ENCODE data around the gene CEACAM5. TPM values are rescaled to one million over a fixed set of nuclear protein-coding genes. Genes with fewer than 3 reads are reported as not detected.
A peak's percentile ranks its signal among the peaks of the same experiment; 100 is the strongest.
"Not testable (repeated sequence)": the region's sequence is repeated elsewhere in the genome, so short reads cannot be mapped to it uniquely, and the experiment has no call there.

The CEACAM5 gene
- total RNA-seq, 1 donor from 2014 or later = not detected

GRCh38 chr19:41745756-41746155, 37.3 kb downstream of the CEACAM5 start:
- TF ChIP-seq, protein P1, sequence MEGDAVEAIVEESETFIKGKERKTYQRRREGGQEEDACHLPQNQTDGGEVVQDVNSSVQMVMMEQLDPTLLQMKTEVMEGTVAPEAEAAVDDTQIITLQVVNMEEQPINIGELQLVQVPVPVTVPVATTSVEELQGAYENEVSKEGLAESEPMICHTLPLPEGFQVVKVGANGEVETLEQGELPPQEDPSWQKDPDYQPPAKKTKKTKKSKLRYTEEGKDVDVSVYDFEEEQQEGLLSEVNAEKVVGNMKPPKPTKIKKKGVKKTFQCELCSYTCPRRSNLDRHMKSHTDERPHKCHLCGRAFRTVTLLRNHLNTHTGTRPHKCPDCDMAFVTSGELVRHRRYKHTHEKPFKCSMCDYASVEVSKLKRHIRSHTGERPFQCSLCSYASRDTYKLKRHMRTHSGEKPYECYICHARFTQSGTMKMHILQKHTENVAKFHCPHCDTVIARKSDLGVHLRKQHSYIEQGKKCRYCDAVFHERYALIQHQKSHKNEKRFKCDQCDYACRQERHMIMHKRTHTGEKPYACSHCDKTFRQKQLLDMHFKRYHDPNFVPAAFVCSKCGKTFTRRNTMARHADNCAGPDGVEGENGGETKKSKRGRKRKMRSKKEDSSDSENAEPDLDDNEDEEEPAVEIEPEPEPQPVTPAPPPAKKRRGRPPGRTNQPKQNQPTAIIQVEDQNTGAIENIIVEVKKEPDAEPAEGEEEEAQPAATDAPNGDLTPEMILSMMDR (conservative IDR thresholded peaks at IDR 0.05) = no peak
- Mint-ChIP-seq H3K27me3 (ENCODE audit: low read depth) (peaks cover 41% of the 10 kb centered on the region), H3K27ac (ENCODE audit: unreplicated experiment) (no peak overlapping the region), H3K36me3 (ENCODE audit: low read depth) (no peaks in the 10 kb centered on the region), H3K9me3 (peaks cover 5% of the 10 kb centered on the region), H3K4me3 (no peak overlapping the region), H3K4me1 (no peaks in the 10 kb centered on the region)
- no peak for DNase-seq (ENCODE audit: low read depth, low spot score)

GRCh38 chr19:41746593-41747227, 38.3 kb downstream of the CEACAM5 start:
- Mint-ChIP-seq H3K4me3 (no peak overlapping the region), H3K27me3 (ENCODE audit: low read depth) (peaks cover 49% of the 10 kb centered on the region), H3K27ac (ENCODE audit: unreplicated experiment) (no peak overlapping the region), H3K4me1 (no peaks in the 10 kb centered on the region), H3K9me3 (peaks cover 5% of the 10 kb centered on the region), H3K36me3 (ENCODE audit: low read depth) (no peaks in the 10 kb centered on the region)
- no peak for DNase-seq (ENCODE audit: low read depth, low spot score)
- TF ChIP-seq, protein P1 (conservative IDR thresholded peaks at IDR 0.05) = peak; percentile 54

DNA sequence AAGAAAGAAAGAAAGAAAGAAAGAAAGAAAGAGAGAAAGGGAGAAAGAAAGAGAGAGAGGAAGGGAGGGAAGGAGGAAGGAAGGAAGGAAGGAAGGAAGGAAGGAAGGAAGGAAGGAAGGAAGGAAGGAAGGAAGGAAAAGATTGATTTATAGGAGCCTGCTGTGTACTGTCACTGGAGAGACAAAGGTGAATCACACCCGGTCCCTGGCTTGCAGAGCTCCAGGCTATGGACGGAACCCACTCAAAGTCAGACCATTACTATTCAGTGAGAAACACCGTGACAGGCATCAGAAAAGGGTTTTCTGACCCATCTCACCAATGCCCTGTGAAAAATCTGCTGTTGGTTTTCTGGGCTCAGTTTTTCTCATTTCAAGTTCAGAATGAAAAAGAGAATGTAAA, 39.6 kb downstream of the CEACAM5 start:
- peaks cover 2% of the 10 kb centered on the region for H3K9me3 Mint-ChIP-seq
- H3K4me3 Mint-ChIP-seq = no peak overlapping the region
- H3K4me1 Mint-ChIP-seq = no peaks in the 10 kb centered on the region
- peaks cover 59% of the 10 kb centered on the region for H3K27me3 Mint-ChIP-seq (ENCODE audit: low read depth)
- DNase-seq (ENCODE audit: low read depth, low spot score) = no peak
- no peak overlapping the region for H3K27ac Mint-ChIP-seq (ENCODE audit: unreplicated experiment)
- TF ChIP-seq, protein P1 (conservative IDR thresholded peaks at IDR 0.05) = no peak
- H3K36me3 Mint-ChIP-seq (ENCODE audit: low read depth) = no peaks in the 10 kb centered on the region

DNA sequence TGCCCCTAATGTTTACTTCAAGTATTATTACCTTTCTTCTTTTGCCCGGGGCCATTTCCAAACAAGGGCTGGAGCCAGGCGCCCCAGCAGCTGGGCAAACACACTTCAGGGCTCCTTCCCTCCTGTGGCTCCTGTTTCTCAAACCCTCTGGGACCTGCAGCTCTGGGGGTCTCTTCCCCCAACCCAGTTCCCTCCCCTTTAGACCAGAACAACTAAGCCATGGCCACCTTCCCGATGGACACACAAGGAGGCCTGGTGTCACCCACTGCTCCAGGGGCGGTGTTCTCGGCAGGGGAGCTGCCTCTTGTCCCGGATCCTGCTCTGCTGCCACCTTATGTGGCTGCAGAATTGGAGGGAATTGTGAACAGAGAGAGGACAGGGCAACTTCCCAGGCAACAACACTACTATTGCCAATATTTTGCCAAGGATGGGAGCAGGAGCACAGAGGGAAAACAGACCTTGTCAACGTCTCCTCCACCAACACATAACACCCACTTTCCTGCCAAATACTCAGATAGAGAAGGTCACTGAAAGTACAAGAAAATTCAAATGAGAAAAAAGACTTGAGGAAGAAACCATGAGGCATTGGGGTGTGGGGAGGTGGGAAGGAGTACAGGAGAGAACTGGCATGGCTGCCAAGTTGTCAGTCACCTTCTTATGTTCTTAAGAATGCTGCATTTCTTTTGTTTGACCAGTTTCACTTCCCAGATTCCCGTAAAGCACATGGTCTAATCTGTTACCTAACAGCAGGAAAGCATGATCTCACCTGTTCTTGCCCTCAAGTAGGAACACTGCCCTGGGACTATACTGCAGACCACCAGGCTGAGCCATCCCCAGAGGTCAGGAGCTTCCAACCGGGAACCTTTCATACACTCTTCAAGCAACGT, 42.1 kb downstream of the CEACAM5 start:
- DNase-seq (ENCODE audit: low read depth, low spot score); H3K4me1 Mint-ChIP-seq; H3K36me3 Mint-ChIP-seq (ENCODE audit: low read depth); H3K9me3 Mint-ChIP-seq; H3K27ac Mint-ChIP-seq (ENCODE audit: unreplicated experiment); H3K4me3 Mint-ChIP-seq: not testable (repeated sequence)
- H3K27me3 Mint-ChIP-seq (ENCODE audit: low read depth) = peaks cover 60% of the 10 kb centered on the region

GRCh38 chr19:41753159-41753558, 44.7 kb downstream of the CEACAM5 start:
- H3K4me3 Mint-ChIP-seq = no peak overlapping the region
- H3K4me1 Mint-ChIP-seq = no peaks in the 10 kb centered on the region
- DNase-seq (ENCODE audit: low read depth, low spot score) = peak; percentile 25
- H3K9me3 Mint-ChIP-seq = peaks cover 9% of the 10 kb centered on the region
- H3K27me3 Mint-ChIP-seq (ENCODE audit: low read depth) = peaks cover 41% of the 10 kb centered on the region
- no peaks in the 10 kb centered on the region for H3K36me3 Mint-ChIP-seq (ENCODE audit: low read depth)
- H3K27ac Mint-ChIP-seq (ENCODE audit: unreplicated experiment) = no peak overlapping the region
- TF ChIP-seq, protein P1 (conservative IDR thresholded peaks at IDR 0.05) = peak; percentile 67
